Suprapubic skin (tissue), 4 donors: Measurements from ENCODE around the gene SEL1L3. TPM values are rescaled to one million over a fixed set of nuclear protein-coding genes. Genes with fewer than 3 reads are reported as not detected.
A peak's percentile ranks its signal among the peaks of the same experiment; 100 is the strongest.

Experiments used
- DNase-seq, 2 donors: peaks; one replicate each; pipeline ENCODE4 v3.0.0-alpha.2; 2019; ENCODE audit warnings: low spot score in 2 of 2
- H3K27ac ChIP-seq: fragments of 200-600 bp; sonication (generic); one replicate; pipeline ENCODE4 v1.5.1; 2019
- H3K27me3 ChIP-seq: fragments of 200-600 bp; sonication (generic); one replicate; pipeline ENCODE4 v1.5.1; 2019
- H3K36me3 ChIP-seq: fragments of 200-600 bp; sonication (generic); one replicate; pipeline ENCODE4 v1.5.1; 2019
- H3K4me1 ChIP-seq: fragments of 200-600 bp; sonication (generic); one replicate; pipeline ENCODE4 v1.5.1; 2019
- H3K4me3 ChIP-seq: fragments of 200-600 bp; sonication (generic); one replicate; pipeline ENCODE4 v1.5.1; 2019; ENCODE audit warnings: mild to moderate bottlenecking
- H3K9me3 ChIP-seq: fragments of 200-600 bp; sonication (generic); one replicate; pipeline ENCODE4 v1.5.1; 2019
- EP300 ChIP-seq: sonication (generic); formaldehyde crosslinking; IDR thresholded peaks from one replicate; pipeline ENCODE4 v1.6.1; 2017; ENCODE audit warnings: antibody characterized with exemption
- POLR2A ChIP-seq, 2 donors: fragments of 450-650 bp; IDR thresholded peaks; one replicate each; pipeline ENCODE4 v1.6.1; 2017; ENCODE audit warnings: antibody characterized with exemption in 2 of 2, mild to moderate bottlenecking in 2 of 2, moderate library complexity in 2 of 2
- POLR2AphosphoS5 ChIP-seq, 3 donors: sonication (generic); formaldehyde crosslinking; IDR thresholded peaks; one replicate each; pipeline ENCODE4 v1.6.1; 2017; ENCODE audit warnings: antibody characterized with exemption in 3 of 3
- WGBS: methylation state at CpG from one replicate; pipeline ENCODE4 v1.1.5; 2018; 5-methylcytosine and 5-hydroxymethylcytosine counted together
- total RNA-seq, 4 donors: library from RNA; depleted of rRNA; stranded (reverse); fragments of >200 nt; gene quantifications; one replicate each; pipeline ENCODE4 v1.1.0, GENCODE V29; 2016
- TF ChIP-seq, protein P1 (sequence below), 2 donors: fragments of 200-600 bp in 1 of 2; fragments of 450-650 bp in 1 of 2; sonication (generic) in 1 of 2; IDR thresholded peaks; one replicate each; pipeline ENCODE4 v1.5.1; 2016 to 2019; ENCODE audit warnings: antibody characterized with exemption in 2 of 2, mild to moderate bottlenecking in 1 of 2, moderate library complexity in 1 of 2

Gene SEL1L3
- total RNA-seq, 4 donors from 2014 or later, result 5.5 to 16.0 (median 12.3) TPM

DNA sequence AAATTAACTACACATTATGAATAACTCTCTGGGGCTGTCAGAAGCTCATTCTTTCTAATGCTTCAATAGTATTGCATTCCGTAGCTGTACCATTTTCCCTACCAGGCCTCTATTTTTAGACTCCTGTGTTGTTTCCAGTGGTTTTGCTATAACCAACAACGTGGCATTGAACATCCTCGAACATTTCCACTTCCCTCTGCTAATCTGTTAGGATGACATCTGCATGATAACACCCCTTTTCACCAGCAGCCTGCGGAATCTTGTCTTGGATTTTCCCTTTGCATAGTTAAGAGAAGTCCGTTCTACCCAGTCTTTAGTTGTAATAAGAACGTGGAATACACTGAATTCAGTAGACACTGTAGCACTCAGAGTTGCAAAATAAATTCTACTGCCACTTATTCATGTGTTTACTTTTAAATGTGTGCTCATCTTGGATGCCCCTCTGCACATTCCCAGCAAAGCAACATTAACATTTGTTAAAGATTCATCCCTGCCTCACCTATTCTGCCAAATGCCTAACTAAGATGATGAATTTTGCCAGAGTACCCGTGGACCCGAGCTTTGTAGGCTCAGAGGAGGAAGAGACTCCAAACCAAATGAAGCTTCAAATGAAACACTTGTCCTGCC lies 55.6 kb downstream of the SEL1L3 start:
- no peak overlapping the region for H3K27ac ChIP-seq
- no peaks in the 10 kb centered on the region for H3K36me3 ChIP-seq
- H3K27me3 ChIP-seq, result no peaks in the 10 kb centered on the region
- no peaks in the 10 kb centered on the region for H3K9me3 ChIP-seq
- H3K4me1 ChIP-seq, result no peaks in the 10 kb centered on the region
- TF ChIP-seq, protein P1, sequence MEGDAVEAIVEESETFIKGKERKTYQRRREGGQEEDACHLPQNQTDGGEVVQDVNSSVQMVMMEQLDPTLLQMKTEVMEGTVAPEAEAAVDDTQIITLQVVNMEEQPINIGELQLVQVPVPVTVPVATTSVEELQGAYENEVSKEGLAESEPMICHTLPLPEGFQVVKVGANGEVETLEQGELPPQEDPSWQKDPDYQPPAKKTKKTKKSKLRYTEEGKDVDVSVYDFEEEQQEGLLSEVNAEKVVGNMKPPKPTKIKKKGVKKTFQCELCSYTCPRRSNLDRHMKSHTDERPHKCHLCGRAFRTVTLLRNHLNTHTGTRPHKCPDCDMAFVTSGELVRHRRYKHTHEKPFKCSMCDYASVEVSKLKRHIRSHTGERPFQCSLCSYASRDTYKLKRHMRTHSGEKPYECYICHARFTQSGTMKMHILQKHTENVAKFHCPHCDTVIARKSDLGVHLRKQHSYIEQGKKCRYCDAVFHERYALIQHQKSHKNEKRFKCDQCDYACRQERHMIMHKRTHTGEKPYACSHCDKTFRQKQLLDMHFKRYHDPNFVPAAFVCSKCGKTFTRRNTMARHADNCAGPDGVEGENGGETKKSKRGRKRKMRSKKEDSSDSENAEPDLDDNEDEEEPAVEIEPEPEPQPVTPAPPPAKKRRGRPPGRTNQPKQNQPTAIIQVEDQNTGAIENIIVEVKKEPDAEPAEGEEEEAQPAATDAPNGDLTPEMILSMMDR (IDR thresholded peaks at IDR 0.05), result no peak
- no peak for TF ChIP-seq POLR2AphosphoS5 (IDR thresholded peaks at IDR 0.05)
- H3K4me3 ChIP-seq, result no peak overlapping the region
- WGBS, result 77% methylated on average over 8 of the region's 8 CpGs
- no peak for DNase-seq

DNA sequence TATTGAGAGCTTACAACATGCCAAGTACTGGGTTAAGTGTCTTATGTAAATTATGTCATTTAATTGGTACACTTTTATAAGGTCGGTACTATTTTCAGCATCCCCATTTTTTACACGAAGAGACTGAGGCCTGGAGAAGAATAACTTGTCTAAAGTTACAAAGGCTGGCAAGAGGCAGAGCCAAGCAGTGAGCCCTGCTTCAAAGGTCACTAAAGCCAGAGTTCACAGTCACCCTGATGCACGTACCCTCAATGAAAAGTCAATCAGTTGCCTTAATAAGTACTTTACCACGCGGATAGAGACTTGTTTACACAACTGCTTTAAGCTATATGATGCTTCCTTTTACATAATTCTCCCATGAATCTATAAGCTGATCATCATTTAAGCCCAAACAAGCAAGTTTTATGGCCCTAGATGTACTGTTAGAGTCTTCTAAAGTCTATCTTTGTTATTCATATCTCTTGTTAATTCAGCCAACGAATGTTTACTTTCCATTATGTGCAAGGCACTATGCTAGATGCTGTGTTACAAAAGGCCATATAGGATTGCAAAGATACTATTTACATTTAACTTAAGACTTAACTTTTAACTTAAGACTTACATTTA lies 57.4 kb downstream of the SEL1L3 start:
- Histone ChIP-seq H3K36me3 (no peaks in the 10 kb centered on the region), H3K27me3 (no peaks in the 10 kb centered on the region), H3K4me3 (no peak overlapping the region), H3K4me1 (no peaks in the 10 kb centered on the region), H3K9me3 (no peaks in the 10 kb centered on the region), H3K27ac (no peak overlapping the region)
- 91% methylated on average over 6 of the region's 6 CpGs for WGBS
- TF ChIP-seq POLR2AphosphoS5 (IDR thresholded peaks at IDR 0.05), result no peak
- peak in 1 of 2 donors; percentile 2 for DNase-seq

DNA sequence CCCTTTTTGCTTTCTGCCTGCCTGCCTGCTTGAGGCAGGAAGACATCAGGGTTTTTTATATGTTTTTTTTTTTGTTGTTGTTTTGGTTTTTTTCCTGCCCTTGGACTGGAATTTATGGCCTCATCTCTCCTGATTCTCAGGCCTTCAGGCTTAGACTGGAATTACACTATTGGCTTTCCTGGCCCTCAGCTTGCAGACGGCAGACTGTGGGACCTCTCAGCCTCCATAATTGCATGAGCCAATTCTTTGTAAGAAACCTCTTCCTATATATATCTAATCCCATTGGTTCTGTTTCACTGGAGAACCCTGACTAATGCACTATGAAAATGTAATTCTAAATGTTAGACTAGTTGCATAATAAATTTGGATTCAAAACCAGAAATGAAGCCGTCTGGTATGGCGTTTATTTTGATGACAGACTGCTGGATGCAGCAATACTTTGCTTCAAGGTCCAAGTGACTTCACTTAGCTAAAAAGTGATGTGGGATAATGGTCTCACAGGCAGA lies 59.0 kb downstream of the SEL1L3 start:
- no peaks in the 10 kb centered on the region for H3K9me3 ChIP-seq
- 68% methylated on average over 3 of the region's 3 CpGs for WGBS
- H3K36me3 ChIP-seq, result no peaks in the 10 kb centered on the region
- H3K27me3 ChIP-seq, result no peaks in the 10 kb centered on the region
- no peaks in the 10 kb centered on the region for H3K4me1 ChIP-seq
- TF ChIP-seq POLR2A (IDR thresholded peaks at IDR 0.05), result no peak
- no peak for TF ChIP-seq POLR2AphosphoS5 (IDR thresholded peaks at IDR 0.05)
- TF ChIP-seq, protein P1 (IDR thresholded peaks at IDR 0.05), result no peak
- TF ChIP-seq EP300, result no peak
- H3K4me3 ChIP-seq, result no peak overlapping the region
- H3K27ac ChIP-seq, result no peak overlapping the region
- DNase-seq, result no peak

DNA sequence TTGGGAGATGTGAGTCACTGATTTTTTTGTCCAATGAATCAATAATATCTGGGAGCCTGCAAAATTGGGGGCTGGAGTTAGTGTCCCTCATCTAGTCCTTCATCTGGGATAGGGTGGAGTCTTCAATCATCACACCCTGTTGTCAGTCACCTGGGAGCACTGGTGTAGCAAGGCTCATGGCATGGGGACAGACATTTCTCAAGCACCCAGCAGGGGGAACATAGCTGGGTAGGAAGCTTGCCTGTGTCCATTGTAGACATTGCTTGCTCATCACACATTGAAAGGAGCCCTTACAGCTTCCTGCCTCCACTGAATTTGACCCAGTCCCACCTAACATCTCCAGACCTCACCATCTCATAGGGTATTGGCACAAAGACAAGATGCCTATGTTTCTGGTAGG lies 61.2 kb downstream of the SEL1L3 start:
- no peaks in the 10 kb centered on the region for H3K4me1 ChIP-seq
- H3K36me3 ChIP-seq, result no peaks in the 10 kb centered on the region
- no peaks in the 10 kb centered on the region for H3K9me3 ChIP-seq
- no peak overlapping the region for H3K27ac ChIP-seq
- no peaks in the 10 kb centered on the region for H3K27me3 ChIP-seq
- no peak overlapping the region for H3K4me3 ChIP-seq
- DNase-seq, result peak in 1 of 2 donors; percentile 3
- no peak for TF ChIP-seq POLR2A (IDR thresholded peaks at IDR 0.05)
- TF ChIP-seq, protein P1 (IDR thresholded peaks at IDR 0.05), result no peak
- TF ChIP-seq EP300, result no peak

DNA sequence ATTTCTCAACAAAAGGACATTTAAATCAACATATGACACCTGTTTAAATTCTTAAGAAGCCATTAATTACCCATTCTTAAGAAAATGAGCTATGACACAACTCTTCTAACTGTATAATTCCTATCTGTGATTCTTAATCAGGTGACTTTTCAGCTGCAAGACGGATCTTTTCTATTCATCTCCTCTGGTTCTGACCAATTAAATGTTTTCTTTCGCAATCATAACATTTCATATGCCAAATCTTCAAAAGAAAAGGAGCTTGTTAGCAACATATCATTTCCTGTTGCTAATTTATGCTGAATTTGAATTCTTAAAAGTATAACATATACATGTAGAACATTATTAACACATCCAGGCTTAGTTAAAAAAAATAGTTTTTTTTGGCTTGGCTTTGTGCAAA lies 62.5 kb downstream of the SEL1L3 start:
- no peaks in the 10 kb centered on the region for H3K36me3 ChIP-seq
- no peaks in the 10 kb centered on the region for H3K4me1 ChIP-seq
- no peak overlapping the region for H3K27ac ChIP-seq
- no peaks in the 10 kb centered on the region for H3K9me3 ChIP-seq
- no peaks in the 10 kb centered on the region for H3K27me3 ChIP-seq
- WGBS, result 56% methylated on average over 2 of the region's 2 CpGs
- TF ChIP-seq POLR2A (IDR thresholded peaks at IDR 0.05) (no peak), EP300 (no peak), POLR2AphosphoS5 (IDR thresholded peaks at IDR 0.05) (no peak)
- TF ChIP-seq, protein P1 (IDR thresholded peaks at IDR 0.05), result no peak
- no peak for DNase-seq
- H3K4me3 ChIP-seq, result no peak overlapping the region
